Measurements from ENCODE around the gene TFAP2D.

GRCh38 chr6:50816947-50817645 is 103.8 kb downstream of the TFAP2D start:
- TF ChIP-seq CTCF (conservative IDR thresholded peaks at IDR 0.05; ENCODE audit: low read depth in 2 of 2) (no peak), EZH2 (IDR thresholded peaks at IDR 0.05; ENCODE audit: low read depth, unreplicated experiment) (peak; percentile 64), ETS1 (IDR thresholded peaks at IDR 0.05) (no peak)

Data from GM23338 (cell line).